Measurements from ENCODE around the gene ELAVL2.

The ELAVL2 gene

DNA sequence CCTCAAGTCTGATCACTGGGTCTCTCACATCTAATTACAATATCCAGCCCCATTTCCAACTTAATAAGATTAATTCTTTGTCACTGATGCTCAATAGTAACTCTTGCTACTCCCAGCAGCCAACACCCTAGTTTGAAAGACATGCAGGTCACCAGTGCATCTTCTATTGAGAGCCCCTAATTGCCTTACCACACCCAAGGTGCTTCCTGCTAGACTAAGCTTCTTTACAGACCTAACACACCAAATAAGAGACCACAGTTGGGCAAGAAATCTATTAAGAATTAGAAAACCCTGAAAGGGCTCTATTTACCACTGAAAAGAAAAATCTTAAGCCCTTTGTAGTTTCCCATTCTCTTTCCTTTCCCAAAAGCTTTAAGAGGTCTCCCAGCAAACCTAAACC is 26.5 kb downstream of the ELAVL2 start:
- no peak for TF ChIP-seq CTCF (IDR thresholded peaks at IDR 0.05; ENCODE audit: borderline replicate concordance, insufficient read depth, low read depth, low read length)
- H3K4me3 ChIP-seq (ENCODE audit: low read depth, low read length), result no peak overlapping the region

GRCh38 chr9:23798325-23798724 is 27.7 kb downstream of the ELAVL2 start:
- no peak for TF ChIP-seq CTCF (IDR thresholded peaks at IDR 0.05; ENCODE audit: borderline replicate concordance, insufficient read depth, low read depth, low read length)

GRCh38 chr9:23796209-23796608 is 29.8 kb downstream of the ELAVL2 start:
- TF ChIP-seq CTCF (IDR thresholded peaks at IDR 0.05; ENCODE audit: borderline replicate concordance, insufficient read depth, low read depth, low read length), result no peak
- H3K4me3 ChIP-seq (ENCODE audit: low read depth, low read length), result no peak overlapping the region

More at GRCh38 chr9:23798325-23798724, 27.7 kb downstream of the ELAVL2 start:
- H3K4me3 ChIP-seq (ENCODE audit: low read depth, low read length), result no peak overlapping the region

- H3K4me3 ChIP-seq (ENCODE audit: low read depth, low read length), result no peak overlapping the region
- TF ChIP-seq CTCF (IDR thresholded peaks at IDR 0.05; ENCODE audit: borderline replicate concordance, insufficient read depth, low read depth, low read length), result no peak
These were observed 35.4 kb downstream of the ELAVL2 start for GRCh38 chr9:23790351-23791260.

GRCh38 chr9:23789529-23790254 is 36.3 kb downstream of the ELAVL2 start:
- TF ChIP-seq CTCF (IDR thresholded peaks at IDR 0.05; ENCODE audit: borderline replicate concordance, insufficient read depth, low read depth, low read length), result no peak
- H3K4me3 ChIP-seq (ENCODE audit: low read depth, low read length), result no peak overlapping the region

DNA sequence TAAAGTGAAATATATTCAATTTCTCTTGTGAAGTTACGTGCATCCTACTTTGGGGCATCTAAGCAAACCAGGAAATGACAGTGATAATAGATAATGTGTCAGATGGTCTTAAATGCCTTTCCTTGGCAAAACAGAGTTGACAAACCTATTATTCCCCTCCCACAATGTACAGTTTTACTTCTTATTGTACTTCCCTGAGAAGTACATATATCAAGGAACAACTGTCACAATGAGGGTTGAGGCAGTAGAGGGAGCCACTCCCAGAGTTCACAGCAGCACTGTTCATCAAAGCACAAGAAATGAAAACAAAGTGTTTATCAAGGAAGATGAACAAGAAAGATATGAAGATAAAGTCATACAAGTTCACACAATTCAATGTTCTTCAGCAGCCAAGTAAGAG is 41.1 kb downstream of the ELAVL2 start:
- no peak for TF ChIP-seq CTCF (IDR thresholded peaks at IDR 0.05; ENCODE audit: borderline replicate concordance, insufficient read depth, low read depth, low read length)
- H3K4me3 ChIP-seq (ENCODE audit: low read depth, low read length), result no peak overlapping the region

All from GM12875 (cell line).